GM06990 (cell line): ENCODE results near the gene BTG1.

Experiments used
- DNase-seq: peaks from one replicate; pipeline ENCODE4 v3.0.0-alpha.2; 2011; ENCODE audit not compliant: insufficient read length; ENCODE audit errors: extremely low read depth
- H3K27me3 ChIP-seq: replicated peaks from 2 replicates; pipeline ENCODE4 v1.6.0; 2011; ENCODE audit warnings: low read length; ENCODE audit not compliant: control insufficient read depth, insufficient read depth
- H3K36me3 ChIP-seq: 2 replicates; pipeline ENCODE4 v1.5.1; 2011; ENCODE audit warnings: low read length; ENCODE audit not compliant: control insufficient read depth, insufficient read depth
- H3K4me3 ChIP-seq: replicated peaks from 2 replicates; pipeline ENCODE4 v1.5.1; 2011; ENCODE audit warnings: low read depth, mild to moderate bottlenecking, control low read depth, low read length
- CTCF ChIP-seq: IDR thresholded peaks from 2 replicates; pipeline ENCODE4 v1.5.1; 2011; ENCODE audit warnings: low read length, control low read depth, mild to moderate bottlenecking, inconsistent platforms; ENCODE audit not compliant: insufficient read depth, poor library complexity, severe bottlenecking

Gene BTG1

GRCh38 chr12:92130999-92131398 lies 14.6 kb downstream of the BTG1 start:
- no peaks in the 10 kb centered on the region for H3K27me3 ChIP-seq
- H3K36me3 ChIP-seq, result no peaks in the 10 kb centered on the region
- TF ChIP-seq CTCF, result no peak

GRCh38 chr12:92129609-92130008 lies 16.0 kb downstream of the BTG1 start:
- no peak for DNase-seq
- Histone ChIP-seq H3K27me3 (no peaks in the 10 kb centered on the region), H3K4me3 (no peak overlapping the region), H3K36me3 (no peaks in the 10 kb centered on the region)
- TF ChIP-seq CTCF, result no peak

More at GRCh38 chr12:92130999-92131398, 14.6 kb downstream of the BTG1 start:
- H3K4me3 ChIP-seq, result no peak overlapping the region
- no peak for DNase-seq

- no peak for DNase-seq
- TF ChIP-seq CTCF, result no peak
- no peak overlapping the region for H3K4me3 ChIP-seq
- H3K36me3 ChIP-seq, result no peaks in the 10 kb centered on the region
- no peaks in the 10 kb centered on the region for H3K27me3 ChIP-seq
Observed at GRCh38 chr12:92128612-92129011, 17.0 kb downstream of the BTG1 start.

- no peak for TF ChIP-seq CTCF
- Histone ChIP-seq H3K4me3 (no peak overlapping the region), H3K27me3 (no peaks in the 10 kb centered on the region), H3K36me3 (no peaks in the 10 kb centered on the region)
- DNase-seq, result no peak
Observed at GRCh38 chr12:92124689-92125029, 21.0 kb downstream of the BTG1 start.

- no peaks in the 10 kb centered on the region for H3K36me3 ChIP-seq
- no peak overlapping the region; the same call in 1 of the 2 replicates for H3K4me3 ChIP-seq
- TF ChIP-seq CTCF, result no peak
- no peaks in the 10 kb centered on the region for H3K27me3 ChIP-seq
- no peak for DNase-seq
Observed at GRCh38 chr12:92123780-92124688, 21.6 kb downstream of the BTG1 start.
